OCI-LY7 (cell line): ENCODE measurements around the gene RPS6KB2.

Experiments
- EZH2phosphoT487 ChIP-seq: fragments of 200-600 bp; sonication (generic); IDR thresholded peaks from 2 replicates; pipeline ENCODE4 v1.6.1; 2018; ENCODE audit warnings: low read depth, borderline replicate concordance, mild to moderate bottlenecking, mixed run types, antibody characterized with exemption, low read length, moderate library complexity, mixed read lengths
- TF ChIP-seq, protein P1 (sequence below): fragments of 200-600 bp; sonication (generic); conservative IDR thresholded peaks from 2 replicates; pipeline ENCODE4 v1.5.1; 2014; ENCODE audit warnings: mild to moderate bottlenecking, antibody characterized with exemption, low read length, moderate library complexity, mixed read lengths

DNA sequence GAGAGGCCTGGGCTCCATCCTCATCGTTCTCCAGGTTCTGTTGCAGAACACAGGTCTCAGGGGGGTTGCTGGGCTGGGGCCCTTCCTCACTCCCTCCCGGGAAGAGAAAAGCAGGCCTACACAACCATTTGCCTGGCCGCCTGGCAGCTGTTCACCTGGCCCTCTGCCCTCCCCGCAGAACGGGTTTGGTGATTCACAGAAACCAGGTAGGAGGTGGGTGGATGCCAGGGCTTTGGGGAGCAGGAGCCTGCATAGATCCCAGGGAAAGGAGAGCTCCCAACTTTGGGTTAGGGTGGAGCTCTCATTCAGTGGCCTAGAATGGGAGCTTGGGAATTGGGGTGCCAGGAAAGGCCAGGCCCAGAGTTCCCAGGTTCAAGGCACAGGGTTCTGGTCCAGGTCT lies 39.8 kb downstream of the RPS6KB2 start:
- TF ChIP-seq, protein P1, sequence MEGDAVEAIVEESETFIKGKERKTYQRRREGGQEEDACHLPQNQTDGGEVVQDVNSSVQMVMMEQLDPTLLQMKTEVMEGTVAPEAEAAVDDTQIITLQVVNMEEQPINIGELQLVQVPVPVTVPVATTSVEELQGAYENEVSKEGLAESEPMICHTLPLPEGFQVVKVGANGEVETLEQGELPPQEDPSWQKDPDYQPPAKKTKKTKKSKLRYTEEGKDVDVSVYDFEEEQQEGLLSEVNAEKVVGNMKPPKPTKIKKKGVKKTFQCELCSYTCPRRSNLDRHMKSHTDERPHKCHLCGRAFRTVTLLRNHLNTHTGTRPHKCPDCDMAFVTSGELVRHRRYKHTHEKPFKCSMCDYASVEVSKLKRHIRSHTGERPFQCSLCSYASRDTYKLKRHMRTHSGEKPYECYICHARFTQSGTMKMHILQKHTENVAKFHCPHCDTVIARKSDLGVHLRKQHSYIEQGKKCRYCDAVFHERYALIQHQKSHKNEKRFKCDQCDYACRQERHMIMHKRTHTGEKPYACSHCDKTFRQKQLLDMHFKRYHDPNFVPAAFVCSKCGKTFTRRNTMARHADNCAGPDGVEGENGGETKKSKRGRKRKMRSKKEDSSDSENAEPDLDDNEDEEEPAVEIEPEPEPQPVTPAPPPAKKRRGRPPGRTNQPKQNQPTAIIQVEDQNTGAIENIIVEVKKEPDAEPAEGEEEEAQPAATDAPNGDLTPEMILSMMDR = no peak
- TF ChIP-seq EZH2phosphoT487 = no peak
